ENCODE data around the gene CASTOR2. TPM values are rescaled to one million over a fixed set of nuclear protein-coding genes. Genes with fewer than 3 reads are reported as not detected.
"Not testable (repeated sequence)": the region's sequence is repeated elsewhere in the genome, so short reads cannot be mapped to it uniquely, and the experiment has no call there.

CASTOR2 gene
- total RNA-seq, 2 experiments from 2014 or later, result 4.9 to 5.0 TPM

DNA sequence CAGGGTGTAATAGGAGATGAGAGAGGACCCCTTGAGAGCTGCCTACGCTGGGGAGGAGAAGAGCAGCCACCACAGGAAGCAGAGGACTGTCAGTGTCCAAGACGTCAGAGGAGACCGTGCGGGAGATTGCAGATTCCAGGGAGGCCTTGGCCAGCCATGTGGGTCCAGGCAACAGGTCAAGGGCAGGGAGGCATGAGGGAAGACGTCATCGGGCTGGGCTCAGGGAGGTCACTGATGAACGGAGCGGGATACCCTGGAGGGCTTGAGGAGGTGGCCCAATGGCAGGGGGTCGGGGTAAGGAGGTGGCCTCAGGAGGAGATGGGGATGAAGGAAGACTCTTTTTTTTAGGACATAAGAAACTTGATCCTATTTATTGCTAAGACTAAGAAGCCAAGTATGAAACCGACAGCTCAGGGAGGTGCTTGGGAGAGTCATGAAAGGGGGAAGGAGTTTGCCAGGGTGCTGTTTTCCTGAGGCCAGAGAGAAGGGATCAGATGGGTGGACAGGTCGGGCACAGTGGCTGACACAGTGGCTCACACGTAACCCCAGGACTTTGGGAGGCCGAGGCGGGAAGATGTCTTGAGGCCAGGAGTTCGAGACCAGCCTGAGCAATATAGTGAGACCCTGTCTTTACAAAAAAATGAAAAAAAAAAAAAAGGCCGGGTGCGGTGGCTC, 30.5 kb downstream of the CASTOR2 start:
- POLR2A ChIA-PET, result not testable (repeated sequence)

DNA sequence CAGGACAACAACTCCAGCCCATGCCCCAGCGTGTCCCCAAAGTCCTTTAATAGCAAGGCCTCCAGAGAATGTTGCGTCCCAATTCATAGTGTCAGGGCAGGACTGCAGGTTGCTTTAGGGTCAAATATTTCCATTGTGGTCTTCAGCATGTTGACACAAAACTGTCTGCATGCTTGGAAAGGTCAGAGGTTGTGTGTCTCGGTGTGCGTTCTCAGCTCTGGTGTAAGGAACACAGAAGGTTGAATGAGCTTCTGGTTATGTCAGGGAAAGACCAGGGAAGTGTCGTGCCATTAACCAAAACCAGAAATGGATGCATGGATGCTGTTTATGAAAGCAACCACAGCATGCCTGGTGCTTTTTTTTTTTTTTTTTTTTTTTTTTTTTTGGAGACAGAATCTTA, 31.9 kb downstream of the CASTOR2 start:
- CTCF ChIA-PET, POLR2A ChIA-PET: not testable (repeated sequence)

More for the DNA sequence above, 30.5 kb downstream of the CASTOR2 start:
- CTCF ChIA-PET, result interaction anchor here (0.6 kb wide), 1 partner anchor 760 kb away, joined by 3 read pairs; no protein-coding TSS in a partner anchor

GRCh38 chr7:74997811-74998210, 33.3 kb downstream of the CASTOR2 start:
- POLR2A ChIA-PET, CTCF ChIA-PET: not testable (repeated sequence)

- CTCF ChIA-PET, POLR2A ChIA-PET: not testable (repeated sequence)
Observed at GRCh38 chr7:75001356-75001755, 36.9 kb downstream of the CASTOR2 start.

- ChIA-PET POLR2A (no interaction called here), CTCF (no interaction called here)
Observed at GRCh38 chr7:75010036-75010435, 45.5 kb downstream of the CASTOR2 start.

DNA sequence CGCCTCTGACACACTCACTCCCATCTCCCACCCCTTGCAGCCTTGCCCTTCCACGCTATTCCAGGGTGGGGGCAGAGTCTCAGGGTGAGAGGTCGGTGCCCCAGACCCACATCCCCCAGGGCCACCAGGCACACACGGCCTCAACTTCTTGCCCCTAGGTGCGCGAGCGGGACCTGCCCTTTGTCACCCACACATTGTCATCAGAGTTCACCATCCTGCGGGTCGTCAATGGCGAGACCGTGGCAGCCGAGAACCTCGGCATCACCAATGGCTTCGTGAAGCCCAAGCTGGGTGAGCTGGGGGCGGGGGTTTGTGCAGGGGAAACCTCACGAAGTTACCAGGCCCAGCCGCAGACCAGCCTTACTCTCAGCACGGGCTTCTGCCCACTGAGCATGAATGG, 53.3 kb downstream of the CASTOR2 start:
- CTCF ChIA-PET, result no interaction called here
- POLR2A ChIA-PET, result no interaction called here

DNA sequence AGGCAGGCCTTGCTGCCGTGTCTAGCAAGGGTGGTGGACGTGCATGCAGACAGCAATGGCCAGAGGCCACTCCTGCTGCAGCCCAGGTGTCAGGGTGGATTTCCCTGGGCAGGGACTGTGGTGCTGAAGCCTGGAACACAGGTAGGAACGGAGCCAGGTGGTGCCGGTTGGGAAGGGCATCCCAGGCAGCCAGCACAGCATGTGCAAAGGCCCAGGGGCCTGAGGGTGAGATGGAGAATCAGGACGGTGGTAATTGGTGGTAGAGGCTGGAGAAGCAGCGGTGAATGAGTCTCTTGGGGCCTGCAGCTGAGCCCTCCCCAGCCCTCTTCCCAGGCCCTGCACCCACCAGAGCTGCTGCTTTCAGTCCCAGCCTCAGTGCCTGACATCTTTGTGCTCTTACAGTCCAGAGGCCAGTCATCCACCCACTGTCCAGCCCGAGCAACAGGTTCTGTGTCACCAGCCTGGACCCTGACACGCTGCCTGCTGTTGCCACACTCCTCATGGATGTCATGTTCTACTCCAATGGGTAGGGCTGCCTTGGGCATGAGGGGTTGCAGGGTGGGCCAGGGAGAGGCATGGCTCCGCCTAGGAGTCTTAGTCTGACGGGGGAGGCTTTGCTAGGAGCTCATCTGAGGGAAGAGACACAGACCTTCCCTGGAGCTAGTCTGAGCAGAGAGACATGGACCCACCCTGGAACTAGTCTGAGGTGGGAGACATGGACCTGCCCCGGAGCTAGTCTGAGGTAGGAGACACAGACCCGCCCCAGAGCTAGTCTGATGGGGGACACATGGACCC, 54.3 kb downstream of the CASTOR2 start:
- ChIA-PET POLR2A (no interaction called here), CTCF (no interaction called here)

- POLR2A ChIA-PET, result no interaction called here
Observed at GRCh38 chr7:75019800-75020199, 55.3 kb downstream of the CASTOR2 start.

GRCh38 chr7:75024922-75025321, 60.4 kb downstream of the CASTOR2 start:
- ChIA-PET POLR2A (no interaction called here), CTCF (no interaction called here)

More at GRCh38 chr7:75019800-75020199, 55.3 kb downstream of the CASTOR2 start:
- CTCF ChIA-PET, result no interaction called here

DNA sequence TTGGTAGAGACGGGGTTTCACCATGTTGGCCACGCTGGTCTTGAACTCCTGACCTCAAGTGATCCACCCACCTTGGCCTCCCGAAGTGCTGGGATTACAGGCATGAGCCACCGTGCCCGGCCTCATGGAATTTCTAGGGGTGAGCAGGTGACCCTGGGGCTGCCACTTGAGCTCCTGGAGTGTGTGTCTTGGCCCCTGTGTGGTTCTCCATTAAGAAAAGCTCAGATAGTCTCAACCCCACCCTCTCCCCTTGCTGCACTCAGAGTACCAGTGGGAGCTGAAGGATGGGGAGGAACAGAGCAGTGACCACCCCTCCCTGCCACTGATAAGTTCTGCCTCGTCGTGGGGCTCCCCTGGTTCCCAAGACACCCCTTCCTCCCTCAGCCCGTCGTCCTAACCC, 63.8 kb downstream of the CASTOR2 start:
- CTCF ChIA-PET, result no interaction called here
- POLR2A ChIA-PET, result no interaction called here

- CTCF ChIA-PET, result interaction anchor here (0.6 kb wide), 2 partner anchors 26 to 1208 kb away, joined by 3 read pairs; no protein-coding TSS in a partner anchor
- POLR2A ChIA-PET, result no interaction called here
Observed at GRCh38 chr7:75033064-75033463, 68.6 kb downstream of the CASTOR2 start.

DNA sequence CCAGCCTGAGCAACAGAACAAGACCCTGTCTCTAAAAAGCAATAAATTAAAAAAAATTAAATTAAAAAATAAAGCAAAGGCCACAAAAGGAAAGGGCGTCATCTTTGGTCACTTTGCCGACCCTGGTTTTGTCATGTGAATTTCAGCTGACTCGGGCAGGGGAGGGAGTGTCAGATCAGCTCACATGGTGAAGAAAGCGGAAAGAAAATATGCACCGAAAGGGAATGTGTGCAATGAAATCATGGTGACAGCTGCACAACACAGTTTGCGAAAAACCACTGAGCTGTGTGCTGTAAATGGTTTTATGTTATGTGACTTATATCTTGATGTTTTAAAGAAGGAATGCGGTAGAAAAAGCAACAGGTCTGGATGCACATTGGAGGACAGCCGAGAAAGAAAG, 69.3 kb downstream of the CASTOR2 start:
- ChIA-PET POLR2A (no interaction called here), CTCF (no interaction called here)

GRCh38 chr7:75038508-75038907, 74.0 kb downstream of the CASTOR2 start:
- ChIA-PET CTCF (no interaction called here), POLR2A (no interaction called here)

DNA sequence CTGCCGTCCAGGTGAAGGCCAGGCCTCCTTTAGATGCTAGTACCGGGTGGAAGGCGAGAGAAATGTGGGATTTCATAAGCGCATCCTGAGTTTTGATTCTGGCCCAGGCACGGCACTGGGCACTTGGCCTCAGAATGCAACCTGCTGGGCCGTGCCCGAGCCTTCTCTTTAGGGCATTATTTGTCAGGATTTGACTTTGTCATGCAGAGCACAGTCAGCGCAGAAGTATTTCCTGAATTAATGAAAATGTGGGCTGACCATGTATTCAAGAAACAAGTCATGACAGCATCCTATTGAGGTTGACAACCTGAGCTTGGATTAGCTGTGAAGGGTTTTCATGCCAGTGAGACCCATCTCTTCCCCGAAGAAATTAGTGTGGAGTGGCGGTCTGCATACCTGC, 74.7 kb downstream of the CASTOR2 start:
- POLR2A ChIA-PET, result no interaction called here
- CTCF ChIA-PET, result no interaction called here

GRCh38 chr7:75039709-75040108, 75.2 kb downstream of the CASTOR2 start:
- POLR2A ChIA-PET, result no interaction called here
- CTCF ChIA-PET, result no interaction called here

GRCh38 chr7:75040512-75040911, 76.0 kb downstream of the CASTOR2 start:
- POLR2A ChIA-PET, result no interaction called here

GRCh38 chr7:75042286-75042685, 77.8 kb downstream of the CASTOR2 start:
- ChIA-PET POLR2A (no interaction called here), CTCF (no interaction called here)

More at GRCh38 chr7:75040512-75040911, 76.0 kb downstream of the CASTOR2 start:
- CTCF ChIA-PET, result no interaction called here

DNA sequence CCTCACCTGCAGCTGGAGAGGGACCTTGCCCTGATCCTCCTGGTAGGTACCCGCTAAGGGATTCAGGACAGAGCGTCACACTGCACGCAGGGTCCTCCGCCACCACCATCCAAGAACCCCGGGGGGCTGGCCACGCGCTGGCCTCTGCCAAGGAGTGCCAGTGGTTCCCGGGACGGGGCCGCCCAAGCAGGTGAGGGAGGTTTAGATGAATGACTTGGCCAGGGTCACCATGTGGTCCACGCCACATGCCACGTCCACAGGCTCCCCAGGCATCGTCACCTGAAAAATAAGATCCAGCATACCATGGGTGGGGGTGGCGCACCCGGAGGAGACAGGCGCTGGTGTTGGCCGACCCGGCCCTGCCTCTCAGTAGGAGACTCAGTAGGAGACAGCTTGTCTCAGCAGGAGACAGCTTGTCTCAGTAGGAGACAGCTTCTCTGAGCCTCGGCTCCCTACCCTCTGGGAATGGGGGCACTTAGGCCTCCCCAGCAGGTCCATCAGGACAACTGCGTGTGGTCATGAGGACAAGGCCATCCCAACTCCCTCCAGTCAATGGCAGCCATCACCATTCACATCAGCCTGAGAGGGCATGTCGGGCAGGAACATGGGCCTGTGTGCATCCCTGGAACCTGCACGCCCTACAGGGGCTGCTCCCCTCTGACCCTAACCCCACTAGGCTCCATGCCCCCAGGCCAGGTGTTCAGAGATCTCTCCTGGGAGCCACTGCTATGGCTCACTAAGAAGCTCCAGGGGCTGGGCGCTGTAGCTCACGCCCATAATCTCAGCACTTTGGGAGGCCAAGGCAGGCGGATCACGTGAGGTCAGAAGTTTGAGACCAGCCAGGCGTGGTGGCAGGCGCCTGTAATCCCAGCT, 78.6 kb downstream of the CASTOR2 start:
- POLR2A ChIA-PET, result no interaction called here
- CTCF ChIA-PET, result no interaction called here

DNA sequence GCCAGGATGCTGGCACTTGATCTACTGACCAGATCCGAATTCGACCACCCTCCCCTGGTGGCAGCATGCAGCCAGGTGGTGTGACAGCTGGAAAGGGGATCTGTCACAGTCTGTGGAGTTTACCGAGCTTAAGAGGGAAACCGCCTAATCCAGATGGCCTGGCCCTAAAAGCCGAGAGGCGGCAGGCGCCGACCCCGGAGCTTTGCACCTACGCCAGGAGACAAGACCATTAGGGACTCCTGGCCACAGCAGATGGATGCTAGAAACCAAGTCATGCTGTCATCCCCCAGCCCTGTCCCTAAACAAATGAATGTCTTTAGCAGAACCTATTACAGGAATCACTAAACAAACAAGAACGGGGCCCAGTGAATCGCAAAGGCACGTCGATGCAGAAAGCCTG, 81.4 kb downstream of the CASTOR2 start:
- ChIA-PET POLR2A (no interaction called here), CTCF (interaction anchor here (0.5 kb wide), 1 partner anchor 20 kb away, joined by 3 read pairs; no protein-coding TSS in a partner anchor)
